ENCODE data around the gene RAB28. TPM values are rescaled to one million over a fixed set of nuclear protein-coding genes. Genes with fewer than 3 reads are reported as not detected.

RAB28 gene
- total and polyA plus RNA-seq, 9 of the 15 experiments (the other 6 are each of a cell fraction or from before 2014, with no cell fraction given) = 6.7 to 40.4 (median 23.0) TPM

- TF ChIP-seq ZNF318 (IDR thresholded peaks at IDR 0.05; ENCODE audit: borderline replicate concordance in 1 of 2, low read depth in 1 of 2) (0 out of 4 replicates have a peak, but pooled peaks of 1 of the 2 experiments have one; percentile 21), ZNF592 (IDR thresholded peaks at IDR 0.05) (no peak), HSF4 (CRISPR knock-in tag; IDR thresholded peaks at IDR 0.05; ENCODE audit: borderline replicate concordance) (no peak), CHAMP1 (IDR thresholded peaks at IDR 0.05) (0 out of 2 replicates have a peak, but pooled peaks have one; percentile 21), CHCHD3 (CRISPR knock-in tag; IDR thresholded peaks at IDR 0.05) (no peak), CSDE1 (IDR thresholded peaks at IDR 0.05) (no peak)
Measured at GRCh38 chr4:13481569-13481968, 2.6 kb downstream of the RAB28 start (continued).
